GM12878 (cell line): Measurements from ENCODE around the gene RGP1. TPM values are rescaled to one million over a fixed set of nuclear protein-coding genes. Genes with fewer than 3 reads are reported as not detected.

Source experiments
- ATAC-seq: fragments of 200-7000 bp; cut with Tn5 transposase; 3 replicates; pipeline ENCODE4 v1.9.1; 2020; ENCODE audit warnings: mild to moderate bottlenecking, moderate library complexity
- BruUV-seq: library from RNA; stranded (reverse); fragments of 400-500 nt; replicated peaks from 2 replicates; lab custom pipeline; 2021; lab: Mats Ljungman, UMichigan
- CTCF ChIA-PET: fragments of 300-600 bp; sonication (Branson Sonifier 250); formaldehyde crosslinking; extraction: SDS; loops from one replicate; lab custom pipeline; 2021; ENCODE audit warnings: inconsistent platforms; lab: Yijun Ruan, JAX
- POLR2A ChIA-PET: fragments of 350-600 bp; formaldehyde crosslinking; extraction: SDS; loops from one replicate; lab custom pipeline; 2021; ENCODE audit warnings: inconsistent platforms; lab: Charles Lee
- RAD21 ChIA-PET: fragments of 300-600 bp; sonication (Branson Sonifier 250); formaldehyde crosslinking; loops from one replicate; lab custom pipeline; 2023; ENCODE audit warnings: antibody characterized with exemption; ENCODE audit not compliant: unreplicated experiment; lab: Charles Lee
- SMC1A ChIA-PET: fragments of 300-600 bp; sonication (Branson Sonifier 250); formaldehyde crosslinking; loops from one replicate; lab custom pipeline; 2023; ENCODE audit not compliant: unreplicated experiment, uncharacterized antibody; lab: Charles Lee
- DNase-seq: peaks from one replicate; pipeline ENCODE4 v3.0.0-alpha.2; 2011; ENCODE audit warnings: low read depth, low spot score
- FAIRE-seq: peaks from 3 replicates; lab custom pipeline; 2011; peaks lifted over from hg19 to GRCh38; lab: Jason Lieb, UNC
- H2AFZ ChIP-seq: 2 replicates; pipeline ENCODE4 v1.6.0; 2011; ENCODE audit warnings: low read depth, low read length, control low read depth; ENCODE audit not compliant: control insufficient read depth
- H3K27ac ChIP-seq: 2 replicates; pipeline ENCODE4 v1.5.1; 2011; ENCODE audit warnings: control low read depth; ENCODE audit not compliant: control insufficient read depth, insufficient read depth
- H3K27me3 ChIP-seq, 2 experiments: replicated peaks in 1 of 2; 2 replicates each; pipeline versions ENCODE4 v1.6.0 to v1.6.1; 2011; ENCODE audit warnings: low read length in 1 of 2; ENCODE audit not compliant: control insufficient read depth in 2 of 2, insufficient read depth in 2 of 2
- H3K36me3 ChIP-seq, 2 experiments: 2 replicates each; pipeline ENCODE4 v1.5.1; 2011; ENCODE audit warnings: low read length in 1 of 2; ENCODE audit not compliant: control insufficient read depth in 2 of 2, insufficient read depth in 2 of 2
- H3K4me1 ChIP-seq: 2 replicates; pipeline ENCODE4 v1.6.1; 2011; ENCODE audit warnings: mild to moderate bottlenecking, low read length, moderate library complexity, mixed read lengths; ENCODE audit not compliant: control insufficient read depth, insufficient read depth
- H3K4me2 ChIP-seq: 2 replicates; pipeline ENCODE4 v1.6.0; 2011; ENCODE audit warnings: control low read depth; ENCODE audit not compliant: control insufficient read depth, insufficient read depth
- H3K4me3 ChIP-seq: fragments of 200-600 bp; sonication (generic); 2 replicates; pipeline ENCODE4 v1.5.1; 2016
- H3K79me2 ChIP-seq: 2 replicates; pipeline ENCODE4 v1.6.0; 2011; ENCODE audit warnings: low read length; ENCODE audit not compliant: control insufficient read depth, insufficient read depth
- H3K9ac ChIP-seq: 2 replicates; pipeline ENCODE4 v1.8.0; 2011; ENCODE audit warnings: low read length, control low read depth, mixed read lengths; ENCODE audit not compliant: control insufficient read depth, insufficient read depth
- H3K9me3 ChIP-seq: replicated peaks from 3 replicates; pipeline ENCODE4 v1.5.1; 2011; ENCODE audit warnings: mild to moderate bottlenecking, low read length; ENCODE audit not compliant: control insufficient read depth, insufficient read depth
- H4K20me1 ChIP-seq: 2 replicates; pipeline ENCODE4 v1.6.0; 2011; ENCODE audit not compliant: control insufficient read depth, insufficient read depth
- BCL3 ChIP-seq: IDR thresholded peaks from 2 replicates; pipeline ENCODE4 v1.6.1; 2011; ENCODE audit warnings: borderline replicate concordance, low read depth, mild to moderate bottlenecking, moderate library complexity, low read length; ENCODE audit not compliant: insufficient read depth, poor library complexity, severe bottlenecking
- BMI1 ChIP-seq: fragments of 450-650 bp; IDR thresholded peaks from 2 replicates; pipeline ENCODE4 v1.6.1; 2016; ENCODE audit warnings: mild to moderate bottlenecking, moderate library complexity, borderline replicate concordance
- E4F1 ChIP-seq: fragments of 450-650 bp; IDR thresholded peaks from 2 replicates; pipeline ENCODE4 v1.6.1; 2018; ENCODE audit warnings: borderline replicate concordance, mild to moderate bottlenecking; ENCODE audit not compliant: partially characterized antibody
- FOXM1 ChIP-seq: IDR thresholded peaks from 2 replicates; pipeline ENCODE4 v1.6.1; 2012; ENCODE audit warnings: low read depth, mild to moderate bottlenecking, inconsistent platforms, low read length, moderate library complexity
- GABPA ChIP-seq: IDR thresholded peaks from 2 replicates; pipeline ENCODE4 v1.6.1; 2014; ENCODE audit warnings: antibody characterized with exemption, low read depth, mild to moderate bottlenecking, inconsistent platforms
- HSF1 ChIP-seq: fragments of 150-350 bp; IDR thresholded peaks from 2 replicates; pipeline ENCODE4 v1.6.1; 2014; ENCODE audit warnings: mild to moderate bottlenecking, low read depth, low read length
- IKZF1 ChIP-seq: fragments of 450-650 bp; conservative IDR thresholded peaks from 2 replicates; pipeline ENCODE4 v1.6.1; 2017; ENCODE audit warnings: antibody characterized with exemption, mild to moderate bottlenecking
- IRF4 ChIP-seq: IDR thresholded peaks from 2 replicates; pipeline ENCODE4 v1.6.1; 2011; ENCODE audit warnings: low read depth, low read length
- RFX5 ChIP-seq: IDR thresholded peaks from 2 replicates; pipeline ENCODE4 v1.6.1; 2011; ENCODE audit warnings: low read depth, low read length, improper control_type of control experiment
- TCF12 ChIP-seq: IDR thresholded peaks from 2 replicates; pipeline ENCODE4 v1.6.1; 2011; ENCODE audit warnings: low read depth, mild to moderate bottlenecking, low read length
- ZNF217 ChIP-seq: fragments of 450-650 bp; IDR thresholded peaks from 2 replicates; pipeline ENCODE4 v1.6.1; 2017; ENCODE audit warnings: antibody characterized with exemption, mild to moderate bottlenecking
- ZNF24 ChIP-seq: fragments of 450-650 bp; IDR thresholded peaks from 2 replicates; pipeline ENCODE4 v1.6.1; 2017; ENCODE audit warnings: antibody characterized with exemption, mild to moderate bottlenecking
- ZNF384 ChIP-seq: IDR thresholded peaks from 2 replicates; pipeline ENCODE4 v1.6.1; 2012; ENCODE audit warnings: low read depth, mild to moderate bottlenecking, low read length, improper control_type of control experiment, borderline replicate concordance
- WGBS: methylation state at CpG from one replicate; pipeline ENCODE4 v1.1.6; 2016; ENCODE audit warnings: low lambda C conversion rate; ENCODE audit not compliant: insufficient replicate concordance, insufficient coverage; ENCODE audit errors: missing lambda C conversion rate; 5-methylcytosine and 5-hydroxymethylcytosine counted together
- in situ Hi-C: fragments of 300-500 bp; cut with MboI; formaldehyde crosslinking; loops from 9 replicates; pipeline ENCODE4 v1.14.3; 2018; ENCODE audit warnings: mixed read lengths
- intact Hi-C: fragments of 100-400 bp; cut with micrococcal nuclease; formaldehyde crosslinking; loops from one replicate; pipeline ENCODE4 v1.14.2; 2022; ENCODE audit not compliant: unreplicated experiment
- polyA plus RNA-seq, 11 experiments: library from polyadenylated mRNA; depleted of rRNA in 4 of 11; unstranded in 6 of 11; stranded (reverse) in 5 of 11; fragments of >200 nt; fragmentation: Nextera tagmentation in 4 of 11; fragmentation: Illumina TruSeq in 1 of 11; extraction: Ambion mirVana in 4 of 11; extraction: Trizol in 1 of 11; gene quantifications; 1 replicate in 1 of 11; 2 replicates in 10 of 11; pipeline versions ENCODE4 v1.2.1 to v1.2.3, GENCODE V29; 2011 to 2016; ENCODE audit warnings: inconsistent platforms in 2 of 11, missing spikeins in 2 of 11, low read depth in 1 of 11
- total RNA-seq, 4 experiments: library from RNA; depleted of rRNA in 3 of 4; stranded (reverse); fragments of >200 nt in 3 of 4; fragmentation: Illumina TruSeq in 1 of 4; extraction: Trizol in 1 of 4; gene quantifications; 2 replicates each; pipeline versions ENCODE4 v1.2.1 to v1.2.3, GENCODE V29; 2013 to 2021

RGP1 gene
- total and polyA plus RNA-seq, 10 of the 15 experiments (the other 5 are each of a cell fraction or from before 2014, with no cell fraction given): 0.44 to 14.9 (median 7.4) TPM

- POLR2A ChIA-PET: interaction anchor here (0.7 kb wide), 1 partner anchor 99 kb away, joined by 4 read pairs; no protein-coding TSS in a partner anchor
- BruUV-seq: no TSS peak
- Histone ChIP-seq H3K36me3 (peaks cover 0 to 3% of the 10 kb centered on the region in 2 experiments; a peak in 1 of 4 replicates), H3K4me1 (no peaks in the 10 kb centered on the region), H2AFZ (no peak overlapping the region), H3K9me3 (no peaks in the 10 kb centered on the region), H3K27ac (no peak overlapping the region), H3K79me2 (peaks cover 2% of the 10 kb centered on the region; the same call in 1 of the 2 replicates), H3K27me3 (no peaks in the 10 kb centered on the region), H3K4me3 (no peak overlapping the region), H3K4me2 (no peak overlapping the region), H4K20me1 (no peaks in the 10 kb centered on the region), H3K9ac (no peak overlapping the region)
- intact Hi-C loops (no loop called here), in situ Hi-C loops (no loop called here)
- TF ChIP-seq ZNF24 (no peak), BCL3 (no peak), IRF4 (no peak), GABPA (no peak), E4F1 (no peak), HSF1 (no peak), ZNF384 (no peak), IKZF1 (no peak), TCF12 (no peak), FOXM1 (no peak), RFX5 (no peak), ZNF217 (no peak), BMI1 (no peak)
- SMC1A ChIA-PET: interaction anchor here (0.9 to 1.7 kb wide), 5 partner anchors 10 to 125 kb away, joined by 3 to 5 read pairs (median 3); no protein-coding TSS in a partner anchor
- RAD21 ChIA-PET: no interaction called here
- ATAC-seq (no peak), DNase-seq (no peak), FAIRE-seq (no peak)
- CTCF ChIA-PET: interaction anchor here (0.9 to 4.7 kb wide), 12 partner anchors 10 to 110 kb away, joined by 3 to 23 read pairs (median 3); partner anchors contain the start of genes GBA2 and RGP1
- 71% methylated on average over 3 of the region's 3 CpGs for WGBS
Observed at GRCh38 chr9:35771943-35772342, 22.9 kb downstream of the RGP1 start.
